B cell (primary cell): ENCODE data around the gene MTF2. TPM values are rescaled to one million over a fixed set of nuclear protein-coding genes. Genes with fewer than 3 reads are reported as not detected.
A peak's percentile ranks its signal among the peaks of the same experiment; 100 is the strongest.

Experiments used
- ATAC-seq: fragments of 200-7000 bp; cut with Tn5 transposase; one replicate; pipeline ENCODE4 v1.10.0; 2021; ENCODE audit warnings: low read depth, mild to moderate bottlenecking, moderate number of reproducible peaks, moderate library complexity
- CTCF ChIA-PET: fragments of 350-600 bp; sonication (Branson Sonifier 250); formaldehyde crosslinking; loops from one replicate; lab custom pipeline; 2021; ENCODE audit warnings: antibody characterized with exemption, inconsistent platforms; lab: Charles Lee
- POLR2A ChIA-PET: fragments of 350-600 bp; sonication (Branson Sonifier 250); formaldehyde crosslinking; loops from one replicate; lab custom pipeline; 2021; ENCODE audit warnings: antibody characterized with exemption; lab: Charles Lee
- DNase-seq: peaks from one replicate; pipeline ENCODE4 v3.0.0; 2013
- H2AFZ ChIP-seq: 2 replicates; pipeline ENCODE4 v1.6.1; 2012; ENCODE audit warnings: mild to moderate bottlenecking, low read depth, low read length; ENCODE audit not compliant: insufficient read depth, poor library complexity, severe bottlenecking
- H3K27ac ChIP-seq, 2 donors: 1 replicate in 1 of 2; 2 replicates in 1 of 2; pipeline ENCODE4 v1.5.1; 2012 to 2013; ENCODE audit warnings: low read length in 2 of 2, mild to moderate bottlenecking in 2 of 2, moderate library complexity in 1 of 2
- H3K27me3 ChIP-seq, 4 experiments: fragments of 200-600 bp in 1 of 4; sonication (generic) in 1 of 4; replicated peaks in 1 of 4; 1 replicate in 2 of 4; 2 replicates in 2 of 4; pipeline versions ENCODE4 v1.6.1 to v1.7.0; 2013 to 2016; ENCODE audit warnings: low read length in 3 of 4, mild to moderate bottlenecking in 2 of 4, mixed read lengths in 1 of 4, moderate library complexity in 1 of 4; ENCODE audit not compliant: insufficient read depth in 4 of 4, control insufficient read depth in 3 of 4; ENCODE audit errors: control extremely low read depth in 1 of 4
- H3K36me3 ChIP-seq, 2 experiments: replicated peaks in 1 of 2; 1 replicate in 1 of 2; 2 replicates in 1 of 2; pipeline versions ENCODE4 v1.6.1 to v1.7.1; 2013; ENCODE audit warnings: low read length in 1 of 2; ENCODE audit not compliant: insufficient read depth in 2 of 2, control insufficient read depth in 1 of 2; ENCODE audit errors: control extremely low read depth in 1 of 2, extremely low read depth in 1 of 2
- H3K4me1 ChIP-seq, 2 donors: fragments of 200-600 bp in 1 of 2; sonication (generic) in 1 of 2; 1 replicate in 1 of 2; 2 replicates in 1 of 2; pipeline versions ENCODE4 v1.5.1 to v1.6.1; 2013 to 2017; ENCODE audit warnings: low read length in 2 of 2; ENCODE audit not compliant: control insufficient read depth in 2 of 2, insufficient read depth in 2 of 2
- H3K4me2 ChIP-seq: replicated peaks from 2 replicates; pipeline ENCODE3; 2012; ENCODE audit warnings: mild to moderate bottlenecking, low read depth, low read length; ENCODE audit not compliant: poor library complexity, severe bottlenecking
- H3K4me3 ChIP-seq, 5 experiments: fragments of 200-600 bp in 1 of 5; sonication (generic) in 1 of 5; 1 replicate in 3 of 5; 2 replicates in 2 of 5; pipeline versions ENCODE4 v1.5.1 to v1.7.0; 2011 to 2016; ENCODE audit warnings: low read length in 4 of 5, mild to moderate bottlenecking in 4 of 5, low read depth in 2 of 5, control low read depth in 1 of 5, moderate library complexity in 1 of 5; ENCODE audit not compliant: insufficient read depth in 1 of 5; ENCODE audit errors: control extremely low read depth in 1 of 5, extremely low read depth in 1 of 5
- H3K79me2 ChIP-seq: fragments of 200-600 bp; sonication (generic); one replicate; pipeline ENCODE4 v1.6.0; 2016; ENCODE audit warnings: low read length; ENCODE audit not compliant: control insufficient read depth, insufficient read depth
- H3K9ac ChIP-seq: fragments of 200-600 bp; sonication (generic); 2 replicates; pipeline ENCODE4 v1.6.1; 2017; ENCODE audit warnings: mild to moderate bottlenecking, low read length, moderate library complexity
- H3K9me3 ChIP-seq, 3 donors: one replicate each; pipeline versions ENCODE4 v1.6.1 to v1.7.1; 2013; ENCODE audit warnings: low read length in 2 of 3; ENCODE audit not compliant: control insufficient read depth in 2 of 3, insufficient read depth in 1 of 3; ENCODE audit errors: control extremely low read depth in 1 of 3
- H4K20me1 ChIP-seq: 2 replicates; pipeline ENCODE4 v1.6.0; 2012; ENCODE audit warnings: mild to moderate bottlenecking, low read length; ENCODE audit not compliant: insufficient read depth, control insufficient read depth, poor library complexity, severe bottlenecking
- H3K27ac Mint-ChIP-seq: one replicate; pipeline ENCODE4 v1.8.0; 2021; ENCODE audit warnings: mixed read lengths
- H3K27me3 Mint-ChIP-seq: one replicate; pipeline ENCODE4 v1.8.0; 2021; ENCODE audit warnings: mixed read lengths
- H3K4me1 Mint-ChIP-seq: one replicate; pipeline ENCODE4 v1.8.0; 2021; ENCODE audit warnings: mixed read lengths
- H3K4me3 Mint-ChIP-seq: one replicate; pipeline ENCODE4 v1.8.0; 2021; ENCODE audit warnings: mixed read lengths
- H3K9me3 Mint-ChIP-seq: one replicate; pipeline ENCODE4 v1.8.0; 2022; ENCODE audit warnings: mixed read lengths; ENCODE audit not compliant: insufficient read depth
- EZH2 ChIP-seq: IDR thresholded peaks from 2 replicates; pipeline ENCODE4 v1.6.1; 2012; ENCODE audit warnings: borderline replicate concordance, low read depth, mild to moderate bottlenecking, moderate library complexity, low read length; ENCODE audit not compliant: insufficient read depth, poor library complexity, severe bottlenecking
- WGBS: methylation state at CpG from one replicate; pipeline ENCODE4 v1.1.5; 2013; ENCODE audit warnings: missing lambda C conversion rate; ENCODE audit not compliant: insufficient coverage; 5-methylcytosine and 5-hydroxymethylcytosine counted together
- intact Hi-C: fragments of 100-400 bp; cut with micrococcal nuclease; formaldehyde crosslinking; loops from one replicate; pipeline ENCODE4 v1.10.0; 2022
- polyA plus RNA-seq: library from polyadenylated mRNA; depleted of rRNA; stranded (reverse); fragments of >200 nt; gene quantifications from 2 replicates; pipeline ENCODE4 v1.2.3, GENCODE V29; 2012
- total RNA-seq, 2 donors: library from RNA; stranded (reverse); fragments of 120-200 nt in 1 of 2; gene quantifications; 1 replicate in 1 of 2; 2 replicates in 1 of 2; pipeline versions ENCODE4 v1.2.3 to v1.2.4, GENCODE V29; 2013 to 2022
- TF ChIP-seq, protein P1 (sequence below): fragments of 200-600 bp; IDR thresholded peaks from one replicate; pipeline ENCODE4 v1.8.0; 2022; ENCODE audit warnings: antibody characterized with exemption, mild to moderate bottlenecking

MTF2 gene
- total and polyA plus RNA-seq, 2 donors (not counting 1 experiment from before 2014, with no cell fraction given), result 19.5 to 68.6 TPM

DNA sequence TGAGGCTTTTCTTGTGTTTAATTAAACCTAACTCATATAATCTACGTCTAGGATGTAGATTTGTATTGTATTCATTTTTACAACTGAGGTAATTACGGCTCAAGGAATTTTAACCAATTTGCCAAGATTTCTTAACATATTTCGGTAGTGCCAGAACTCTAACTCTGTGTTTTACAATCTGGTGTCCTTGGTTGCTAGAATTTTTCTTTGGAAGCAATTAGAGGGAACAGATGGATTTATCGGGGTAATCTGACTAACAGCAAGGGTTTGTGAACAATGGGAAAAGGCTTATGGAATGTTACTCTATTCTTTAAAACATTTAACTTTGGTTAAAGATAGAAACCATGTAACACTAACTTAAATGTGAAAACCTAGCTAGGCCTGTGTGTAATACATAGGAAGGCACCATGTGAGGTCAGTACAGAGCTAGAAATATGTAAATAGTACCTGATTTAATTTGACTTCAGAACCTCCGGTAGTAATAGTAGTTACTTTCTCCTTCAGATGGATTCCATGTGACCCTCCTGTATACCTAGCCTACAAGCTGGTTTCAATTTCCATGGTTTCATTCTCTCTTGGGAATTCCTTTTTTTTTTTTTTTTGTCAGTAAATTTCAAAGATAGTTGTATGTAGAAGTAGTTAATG lies 1.2 kb downstream of the MTF2 start:
- Mint-ChIP-seq H3K27me3 (no peaks in the 10 kb centered on the region), H3K27ac (peak overlapping the region; percentile 99), H3K4me3 (peak overlapping the region; percentile 100), H3K4me1 (peaks cover 46% of the 10 kb centered on the region), H3K9me3 (no peaks in the 10 kb centered on the region)
- Histone ChIP-seq H3K27me3 (no peaks in the 10 kb centered on the region), H3K9ac (peak overlapping the region; percentile 85), H3K4me2 (peak overlapping the region; percentile 78), H3K9me3 (no peaks in the 10 kb centered on the region), H2AFZ (peak overlapping the region; percentile 93), H3K79me2 (peaks cover 75% of the 10 kb centered on the region), H3K4me3 (peak overlapping the region; percentile 85 to 98 (median 89)), H3K36me3 (no peaks in the 10 kb centered on the region), H4K20me1 (peaks cover 16% of the 10 kb centered on the region), H3K4me1 (peaks cover 24 to 30% of the 10 kb centered on the region in 2 donors), H3K27ac (peak overlapping the region; percentile 80 to 87)
- ATAC-seq (peak; percentile 50), DNase-seq (peak; percentile 77)
- CTCF ChIA-PET, result interaction anchor here (0.8 to 2.8 kb wide), 29 partner anchors 10 to 766 kb away, joined by 3 to 30 read pairs (median 4); partner anchors contain the start of gene EVI5
- POLR2A ChIA-PET, result interaction anchor here (0.7 to 1.8 kb wide), 4 partner anchors 18 to 766 kb away, joined by 3 to 6 read pairs (median 4); partner anchors contain the start of genes DR1 and RPL5
- TF ChIP-seq EZH2, result no peak
- TF ChIP-seq, protein P1, sequence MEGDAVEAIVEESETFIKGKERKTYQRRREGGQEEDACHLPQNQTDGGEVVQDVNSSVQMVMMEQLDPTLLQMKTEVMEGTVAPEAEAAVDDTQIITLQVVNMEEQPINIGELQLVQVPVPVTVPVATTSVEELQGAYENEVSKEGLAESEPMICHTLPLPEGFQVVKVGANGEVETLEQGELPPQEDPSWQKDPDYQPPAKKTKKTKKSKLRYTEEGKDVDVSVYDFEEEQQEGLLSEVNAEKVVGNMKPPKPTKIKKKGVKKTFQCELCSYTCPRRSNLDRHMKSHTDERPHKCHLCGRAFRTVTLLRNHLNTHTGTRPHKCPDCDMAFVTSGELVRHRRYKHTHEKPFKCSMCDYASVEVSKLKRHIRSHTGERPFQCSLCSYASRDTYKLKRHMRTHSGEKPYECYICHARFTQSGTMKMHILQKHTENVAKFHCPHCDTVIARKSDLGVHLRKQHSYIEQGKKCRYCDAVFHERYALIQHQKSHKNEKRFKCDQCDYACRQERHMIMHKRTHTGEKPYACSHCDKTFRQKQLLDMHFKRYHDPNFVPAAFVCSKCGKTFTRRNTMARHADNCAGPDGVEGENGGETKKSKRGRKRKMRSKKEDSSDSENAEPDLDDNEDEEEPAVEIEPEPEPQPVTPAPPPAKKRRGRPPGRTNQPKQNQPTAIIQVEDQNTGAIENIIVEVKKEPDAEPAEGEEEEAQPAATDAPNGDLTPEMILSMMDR, result peak; percentile 77
- intact Hi-C loops, result loop anchor here (1.0 to 5.0 kb wide), 2 partner anchors 37 to 829 kb away; partner anchors contain the start of gene GCLM
- no CpG with 5 or more reads among the region's 5 CpGs for WGBS

DNA sequence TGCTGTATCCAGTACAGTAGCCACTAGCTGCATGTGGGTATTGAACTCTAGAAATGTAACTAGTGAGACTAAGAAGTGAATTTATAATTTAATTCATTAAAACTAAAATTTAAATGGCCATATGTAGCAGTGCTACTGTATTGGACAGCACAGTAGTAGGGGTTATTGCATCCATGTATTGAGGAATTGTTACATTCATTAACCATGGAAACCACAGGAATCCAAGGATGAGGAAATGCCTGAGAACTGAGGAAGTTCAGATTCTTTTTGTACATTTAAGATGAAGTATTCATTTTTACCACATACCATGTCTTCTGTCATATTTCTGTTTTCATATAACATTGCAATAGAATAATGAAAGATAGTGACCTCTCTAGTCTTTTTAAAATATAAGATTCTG lies 2.6 kb downstream of the MTF2 start:
- Histone ChIP-seq H3K9ac (peak overlapping the region; percentile 85), H4K20me1 (peaks cover 24% of the 10 kb centered on the region), H3K79me2 (peaks cover 89% of the 10 kb centered on the region), H2AFZ (peak overlapping the region; percentile 16), H3K4me2 (peak overlapping the region; percentile 78), H3K9me3 (no peaks in the 10 kb centered on the region), H3K27me3 (no peaks in the 10 kb centered on the region), H3K27ac (peak overlapping the region in 1 of 2 donors; percentile 87), H3K36me3 (peaks cover 3 to 6% of the 10 kb centered on the region in 2 experiments), H3K4me1 (peaks cover 28 to 30% of the 10 kb centered on the region in 2 donors), H3K4me3 (peak overlapping the region in 3 of 5 experiments; percentile 5 to 94 (median 87))
- no peaks in the 10 kb centered on the region for H3K27me3 Mint-ChIP-seq
- no peak for DNase-seq
- H3K4me1 Mint-ChIP-seq, result peaks cover 56% of the 10 kb centered on the region
- POLR2A ChIA-PET, result no interaction called here
- H3K27ac Mint-ChIP-seq, result no peak overlapping the region
- ATAC-seq, result no peak
- no peak for TF ChIP-seq EZH2
- CTCF ChIA-PET, result interaction anchor here (1.5 kb wide), 1 partner anchor 61 kb away, joined by 3 read pairs; no protein-coding TSS in a partner anchor
- intact Hi-C loops, result loop anchor here (5.0 kb wide), 1 partner anchor 36 kb away; no protein-coding TSS in a partner anchor
- no peaks in the 10 kb centered on the region for H3K9me3 Mint-ChIP-seq
- peak overlapping the region; percentile 66 for H3K4me3 Mint-ChIP-seq
